Nephron progenitor cell (in vitro differentiated cells): ENCODE measurements around the gene MARK2.
A peak's percentile ranks its signal among the peaks of the same experiment; 100 is the strongest.

Experiments
- DNase-seq: peaks from one replicate; pipeline ENCODE4 v3.0.0; 2021
- H3K27ac Mint-ChIP-seq: 2 replicates; pipeline ENCODE4 v1.8.0; 2021; ENCODE audit warnings: mild to moderate bottlenecking, moderate library complexity, mixed read lengths
- H3K27me3 Mint-ChIP-seq: 2 replicates; pipeline ENCODE4 v1.8.0; 2021; ENCODE audit warnings: mild to moderate bottlenecking, low read depth, mixed read lengths; ENCODE audit not compliant: poor library complexity
- H3K36me3 Mint-ChIP-seq: 2 replicates; pipeline ENCODE4 v1.8.0; 2021; ENCODE audit warnings: low read depth, mixed read lengths
- H3K4me1 Mint-ChIP-seq: 2 replicates; pipeline ENCODE4 v1.8.0; 2021; ENCODE audit warnings: mixed read lengths
- H3K4me3 Mint-ChIP-seq: 2 replicates; pipeline ENCODE4 v1.8.0; 2021; ENCODE audit warnings: mild to moderate bottlenecking, moderate library complexity, mixed read lengths
- H3K9me3 Mint-ChIP-seq: 2 replicates; pipeline ENCODE4 v1.8.0; 2021; ENCODE audit warnings: mild to moderate bottlenecking, moderate library complexity, mixed read lengths
- CTCF ChIP-seq: fragments of 200-600 bp; sonication (generic); IDR thresholded peaks from 2 replicates; pipeline ENCODE4 v1.5.0; 2021; ENCODE audit warnings: antibody characterized with exemption

The MARK2 gene

GRCh38 chr11:63873311-63873710 lies 34.4 kb downstream of the MARK2 start:
- Mint-ChIP-seq H3K4me1 (peaks cover 76% of the 10 kb centered on the region), H3K27me3 (no peaks in the 10 kb centered on the region), H3K27ac (no peak overlapping the region), H3K36me3 (peaks cover 16% of the 10 kb centered on the region), H3K9me3 (no peaks in the 10 kb centered on the region), H3K4me3 (no peak overlapping the region)
- no peak for DNase-seq
- TF ChIP-seq CTCF, result no peak

- H3K27ac Mint-ChIP-seq, result peak overlapping the region; percentile 48
- H3K4me3 Mint-ChIP-seq, result no peak overlapping the region
- no peaks in the 10 kb centered on the region for H3K27me3 Mint-ChIP-seq
- no peak for DNase-seq
- TF ChIP-seq CTCF, result no peak
- H3K36me3 Mint-ChIP-seq, result peaks cover 11% of the 10 kb centered on the region
- no peaks in the 10 kb centered on the region for H3K9me3 Mint-ChIP-seq
- H3K4me1 Mint-ChIP-seq, result peaks cover 76% of the 10 kb centered on the region
Measured at GRCh38 chr11:63874511-63874910, 35.6 kb downstream of the MARK2 start.

GRCh38 chr11:63875506-63876065 lies 36.7 kb downstream of the MARK2 start:
- no peak for DNase-seq
- Mint-ChIP-seq H3K4me3 (no peak overlapping the region), H3K4me1 (peaks cover 76% of the 10 kb centered on the region), H3K27me3 (no peaks in the 10 kb centered on the region), H3K36me3 (peaks cover 11% of the 10 kb centered on the region), H3K27ac (no peak overlapping the region), H3K9me3 (no peaks in the 10 kb centered on the region)
- no peak for TF ChIP-seq CTCF

GRCh38 chr11:63876616-63877015 lies 37.7 kb downstream of the MARK2 start:
- H3K4me1 Mint-ChIP-seq, result peaks cover 77% of the 10 kb centered on the region

GRCh38 chr11:63877658-63878241 lies 38.8 kb downstream of the MARK2 start:
- Mint-ChIP-seq H3K4me3 (peak overlapping the region; percentile 7), H3K36me3 (peaks cover 17% of the 10 kb centered on the region), H3K27ac (no peak overlapping the region)

More at GRCh38 chr11:63876616-63877015, 37.7 kb downstream of the MARK2 start:
- TF ChIP-seq CTCF, result no peak
- H3K9me3 Mint-ChIP-seq, result no peaks in the 10 kb centered on the region
- H3K27me3 Mint-ChIP-seq, result no peaks in the 10 kb centered on the region
- no peak overlapping the region for H3K27ac Mint-ChIP-seq
- peaks cover 16% of the 10 kb centered on the region for H3K36me3 Mint-ChIP-seq
- H3K4me3 Mint-ChIP-seq, result no peak overlapping the region
- DNase-seq, result no peak

More at GRCh38 chr11:63877658-63878241, 38.8 kb downstream of the MARK2 start:
- H3K4me1 Mint-ChIP-seq, result peaks cover 74% of the 10 kb centered on the region
- H3K27me3 Mint-ChIP-seq, result no peaks in the 10 kb centered on the region
- H3K9me3 Mint-ChIP-seq, result no peaks in the 10 kb centered on the region
- TF ChIP-seq CTCF, result no peak
- DNase-seq, result no peak
